Epithelial cell of proximal tubule (primary cell): ENCODE data around the gene MMP15. TPM values are rescaled to one million over a fixed set of nuclear protein-coding genes. Genes with fewer than 3 reads are reported as not detected.
"Not testable (repeated sequence)": the region's sequence is repeated elsewhere in the genome, so short reads cannot be mapped to it uniquely, and the experiment has no call there.

Experiments used
- DNase-seq: peaks from one replicate; pipeline ENCODE4 v3.0.0-alpha.2; 2011; ENCODE audit warnings: low read depth
- H3K4me3 ChIP-seq: 2 replicates; pipeline ENCODE4 v1.5.1; 2011; ENCODE audit warnings: low read depth, mild to moderate bottlenecking, low read length
- CTCF ChIP-seq: conservative IDR thresholded peaks from 2 replicates; pipeline ENCODE4 v1.5.1; 2012; ENCODE audit warnings: low read depth, mild to moderate bottlenecking, low read length
- total RNA-seq: library from RNA; depleted of rRNA; stranded (reverse); fragments of >200 nt; gene quantifications from 2 replicates; pipeline ENCODE4 v1.2.3, GENCODE V29; 2015

MMP15 gene
- total RNA-seq, 1 donor from 2014 or later, result 36.0 TPM

DNA sequence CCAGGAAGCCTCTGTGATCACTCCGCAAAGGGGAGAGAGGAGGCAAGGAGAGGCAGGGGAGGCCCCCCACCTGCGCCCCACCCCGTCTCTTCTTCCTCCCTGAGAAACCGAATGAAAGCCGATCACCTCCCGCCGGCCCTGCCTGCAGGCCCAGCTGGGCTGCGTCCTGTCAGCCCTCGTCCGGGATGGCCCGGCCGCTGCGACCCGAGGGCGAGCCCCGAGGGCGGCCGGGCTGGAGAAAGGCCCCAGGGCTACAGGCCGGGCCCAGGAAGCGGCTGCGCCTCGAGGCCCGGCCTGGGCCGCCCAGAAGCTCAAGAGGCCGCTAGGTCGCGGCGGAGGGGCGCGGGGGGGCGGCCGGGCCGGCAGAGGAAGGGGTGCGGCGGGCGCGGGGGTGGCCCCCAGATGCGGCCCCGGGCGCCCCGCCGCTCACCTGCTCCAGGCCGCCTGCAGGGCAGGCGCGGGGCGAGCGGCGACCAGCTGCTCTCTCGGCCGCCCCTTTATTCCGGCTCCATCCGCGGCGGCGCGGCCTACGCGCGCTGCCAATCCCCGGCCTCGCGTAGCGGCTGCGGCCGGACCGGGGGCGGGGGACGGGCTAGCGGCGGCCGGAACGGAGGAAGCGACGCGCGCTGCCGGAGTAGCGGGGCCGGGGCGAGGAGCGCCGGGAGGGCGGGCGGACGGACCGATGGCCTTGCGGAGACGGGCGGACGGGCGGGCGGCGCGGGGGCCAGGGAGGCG lies 25.4 kb upstream of the MMP15 start, which contains the start of gene ZNF319:
ZNF319 (minus strand) TSS at position 702 of the 735 bp plus-strand sequence. CDS start 2,407 bp downstream, outside the sequence.
- no peak for TF ChIP-seq CTCF
- no peak for DNase-seq
- peak within 1 kb of the TSS; percentile 96 for H3K4me3 ChIP-seq

DNA sequence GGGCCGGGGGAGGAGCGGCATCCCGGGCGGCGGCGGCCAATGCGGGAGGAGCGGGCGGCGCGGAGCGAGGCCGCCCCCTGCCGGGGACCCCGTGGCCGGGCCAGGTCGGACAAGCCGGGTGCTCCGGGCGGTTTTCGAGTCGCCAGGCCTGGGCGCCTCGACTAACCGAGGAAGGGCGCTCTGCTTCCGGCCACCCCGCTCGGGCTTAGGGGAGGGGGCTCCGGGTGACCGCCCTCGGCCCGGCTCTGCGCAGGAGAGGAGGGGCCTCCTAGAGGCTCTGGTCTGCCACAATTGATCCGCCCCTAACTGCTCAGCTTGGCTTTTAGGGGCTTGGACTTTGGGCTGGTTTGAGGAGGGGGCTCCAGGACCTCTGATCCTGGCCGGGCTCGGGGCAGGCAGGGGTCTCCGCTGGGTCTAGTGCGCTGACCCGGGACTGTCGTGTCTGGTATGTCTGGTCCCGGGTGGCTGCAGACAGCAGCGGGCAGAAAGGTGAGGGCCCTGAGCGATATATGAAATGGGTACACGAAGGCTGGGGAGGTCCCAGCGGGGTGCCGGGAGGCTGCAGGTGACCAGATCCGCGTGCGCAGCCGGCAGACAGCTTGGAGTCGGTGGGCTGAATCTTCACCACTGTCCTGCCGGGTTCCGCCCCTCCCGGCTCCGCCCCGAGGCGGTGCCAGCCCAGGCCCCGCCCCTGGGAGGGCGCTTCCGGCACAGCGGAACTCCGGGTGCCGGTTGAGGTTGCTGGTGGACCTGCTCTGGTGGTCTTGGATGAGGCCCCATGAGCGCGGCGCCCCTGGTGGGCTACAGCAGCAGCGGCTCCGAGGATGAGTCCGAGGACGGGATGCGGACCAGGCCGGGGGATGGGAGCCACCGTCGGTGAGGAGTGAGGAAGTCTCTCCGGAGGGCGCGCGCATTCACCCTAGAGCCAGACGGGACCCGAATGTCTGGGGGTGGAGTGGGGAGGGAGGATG lies 24.6 kb upstream of the MMP15 start, which contains the start of gene USB1:
USB1 (plus strand) TSS at position 702 of the 971 bp plus-strand sequence; CDS start at position 779, 77 bp downstream.
- no peak for DNase-seq
- peak; percentile 55 for TF ChIP-seq CTCF
- peak within 1 kb of the TSS; percentile 96 for H3K4me3 ChIP-seq

DNA sequence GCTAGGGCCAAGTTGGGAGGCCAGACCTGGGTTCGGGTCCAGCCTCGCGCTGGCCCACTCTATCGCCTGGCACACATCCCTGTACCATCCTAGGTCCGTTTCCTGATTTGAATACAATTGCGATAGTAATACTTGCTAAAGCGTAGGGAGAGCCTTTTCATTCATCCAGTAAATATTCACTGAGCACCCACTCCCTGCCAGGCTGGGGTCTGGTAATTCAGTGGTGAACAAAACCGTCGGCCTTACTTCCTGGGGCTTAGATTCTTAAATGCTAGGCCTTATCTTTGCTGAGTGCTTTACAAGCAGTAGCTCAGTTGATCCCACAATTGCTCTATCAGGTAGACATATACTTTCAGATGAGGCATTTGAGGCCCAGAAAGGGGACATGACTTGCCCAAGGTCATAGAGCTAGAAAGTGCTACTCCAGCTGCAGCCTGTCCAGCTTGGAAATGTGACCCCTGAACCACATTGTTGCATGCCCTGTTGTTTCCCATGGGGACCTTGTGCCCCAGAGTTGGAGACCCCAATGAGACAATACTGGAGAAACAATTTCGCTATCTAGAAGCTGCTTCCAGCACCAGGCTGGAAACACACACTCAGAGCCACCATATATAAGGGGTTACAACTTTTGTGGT lies 23.7 kb upstream of the MMP15 start:
- TF ChIP-seq CTCF, result no peak
- peak overlapping the region; percentile 96 for H3K4me3 ChIP-seq
- no peak for DNase-seq

DNA sequence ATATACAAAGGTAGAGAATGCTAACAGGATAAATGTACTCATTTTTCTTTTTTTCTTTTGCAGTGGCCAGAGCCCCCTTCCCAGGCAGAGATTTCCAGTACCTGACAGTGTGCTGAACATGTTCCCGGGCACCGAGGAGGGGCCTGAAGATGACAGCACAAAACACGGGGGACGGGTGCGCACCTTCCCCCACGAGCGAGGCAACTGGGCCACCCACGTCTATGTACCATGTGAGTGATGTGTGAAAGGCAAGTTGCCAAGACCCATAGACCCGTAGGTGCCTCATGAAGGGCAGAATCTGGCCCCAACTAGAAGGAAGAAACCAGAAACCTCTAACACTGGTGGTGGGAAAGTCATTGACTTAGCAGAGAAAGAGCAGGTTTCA lies 23.1 kb upstream of the MMP15 start:
- H3K4me3 ChIP-seq, result no peak overlapping the region
- no peak for TF ChIP-seq CTCF
- DNase-seq, result no peak

- TF ChIP-seq CTCF, result no peak
- H3K4me3 ChIP-seq, result no peak overlapping the region
- DNase-seq, result no peak
These were observed 22.6 kb upstream of the MMP15 start for GRCh38 chr16:58002936-58003335.

- H3K4me3 ChIP-seq, DNase-seq: not testable (repeated sequence)
These were observed 20.8 kb upstream of the MMP15 start for GRCh38 chr16:58004736-58005135.
